DMS 273 treated with DMSO at 0.1 percent for 48 hours (cell line): ENCODE data around the gene ASB3.

Experiments used
- DNase-seq: peaks from one replicate; lab custom pipeline; 2025; lab: John Stamatoyannopoulos, UW

The ASB3 gene

DNA sequence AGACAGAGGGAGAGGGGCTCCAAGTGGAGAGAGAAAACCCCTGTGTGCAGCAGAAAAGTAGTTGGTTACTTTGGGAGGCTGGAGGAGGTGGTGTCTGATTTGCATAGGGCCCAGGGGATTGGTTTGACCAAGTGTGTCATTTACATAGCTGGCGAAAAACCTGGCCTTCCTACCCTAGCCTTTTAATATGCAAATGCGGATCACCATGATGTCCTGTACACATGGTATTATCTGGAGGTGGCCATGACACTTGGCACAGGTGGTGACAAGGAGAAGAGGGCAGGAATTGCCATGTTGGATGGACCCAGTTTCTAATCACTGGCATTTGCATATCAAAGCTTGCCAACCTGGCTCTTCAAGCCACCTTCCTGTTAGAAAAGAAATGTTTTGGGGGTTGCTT lies 140.0 kb downstream of the ASB3 start:
- no peak for DNase-seq

DNA sequence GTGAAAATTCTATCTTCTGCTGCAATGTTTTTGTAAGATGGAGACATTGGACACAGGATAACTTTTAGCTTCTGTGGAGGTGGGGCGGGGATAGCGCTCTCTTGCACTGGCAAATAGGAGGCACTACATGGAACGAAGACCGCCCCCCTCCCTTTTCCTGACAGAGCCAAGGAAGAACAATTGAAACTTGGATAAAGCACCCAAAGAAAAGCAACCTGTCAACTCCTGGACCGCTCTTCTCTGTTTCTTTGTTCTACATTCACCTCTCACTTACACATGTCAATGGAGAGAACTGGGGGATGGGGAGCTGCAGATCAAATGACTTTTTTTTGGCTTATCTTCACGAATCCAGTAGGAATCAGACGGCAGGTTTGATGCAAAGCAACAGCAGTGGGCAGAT lies 145.5 kb downstream of the ASB3 start:
- DNase-seq = no peak

DNA sequence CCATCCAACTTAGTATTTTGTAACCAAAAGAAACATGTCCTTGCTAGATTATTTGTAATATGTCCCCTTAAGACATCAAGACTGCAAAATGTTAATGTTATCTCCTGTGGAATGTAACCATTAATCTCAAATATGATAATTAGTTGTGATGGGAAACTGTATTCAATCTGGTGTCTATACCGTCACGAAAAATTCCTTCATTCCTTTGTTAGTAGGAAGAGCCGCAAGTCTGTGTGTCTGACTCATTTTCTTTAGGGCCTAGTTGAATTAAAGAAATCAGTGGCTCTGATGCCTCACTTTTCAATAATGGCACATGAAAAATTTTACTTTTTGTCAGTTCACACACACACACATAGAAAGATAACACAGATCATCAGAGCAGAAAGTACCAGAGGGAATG lies 146.3 kb downstream of the ASB3 start:
- no peak for DNase-seq

DNA sequence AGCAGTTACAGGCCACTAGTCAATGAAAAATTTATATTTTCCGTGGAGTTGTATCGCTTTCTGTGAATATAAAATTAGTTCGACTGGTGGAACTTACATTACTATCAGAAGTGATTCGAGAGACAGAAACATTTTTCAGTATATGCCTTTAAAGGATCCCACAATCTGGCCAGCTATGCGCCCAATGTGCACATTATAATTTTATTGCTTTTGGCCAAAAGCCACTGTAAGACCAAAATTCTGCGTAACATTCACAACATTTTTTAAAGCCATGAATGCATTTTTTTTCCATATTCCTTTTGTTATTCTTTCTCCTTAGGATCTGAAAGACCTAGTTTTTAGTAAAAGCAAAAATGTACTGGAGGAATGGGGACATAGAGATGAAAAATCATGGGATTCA lies 150.2 kb downstream of the ASB3 start:
- DNase-seq = no peak

GRCh38 chr2:53636109-53636508 lies 150.6 kb downstream of the ASB3 start:
- no peak for DNase-seq

- no peak for DNase-seq
Observed at GRCh38 chr2:53635694-53636093, 151.1 kb downstream of the ASB3 start.

DNA sequence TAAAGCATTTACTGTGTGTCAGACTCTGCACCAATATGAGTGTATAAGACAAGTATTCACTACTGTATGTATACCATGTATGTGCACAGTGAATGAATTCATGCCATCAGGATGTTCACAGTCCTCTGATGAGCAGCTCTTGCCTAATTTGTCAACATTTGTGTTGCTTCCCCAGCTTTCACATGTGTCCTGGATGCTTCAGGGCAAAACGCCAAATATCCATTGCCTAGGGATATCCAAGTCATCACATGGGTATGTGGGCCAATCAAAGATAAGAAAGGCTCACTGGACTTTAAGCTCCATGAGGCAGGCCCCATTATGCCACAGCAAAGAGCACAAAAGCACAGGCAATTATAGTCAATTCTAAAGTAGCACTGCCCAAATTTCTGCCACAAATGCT lies 153.3 kb downstream of the ASB3 start:
- no peak for DNase-seq

DNA sequence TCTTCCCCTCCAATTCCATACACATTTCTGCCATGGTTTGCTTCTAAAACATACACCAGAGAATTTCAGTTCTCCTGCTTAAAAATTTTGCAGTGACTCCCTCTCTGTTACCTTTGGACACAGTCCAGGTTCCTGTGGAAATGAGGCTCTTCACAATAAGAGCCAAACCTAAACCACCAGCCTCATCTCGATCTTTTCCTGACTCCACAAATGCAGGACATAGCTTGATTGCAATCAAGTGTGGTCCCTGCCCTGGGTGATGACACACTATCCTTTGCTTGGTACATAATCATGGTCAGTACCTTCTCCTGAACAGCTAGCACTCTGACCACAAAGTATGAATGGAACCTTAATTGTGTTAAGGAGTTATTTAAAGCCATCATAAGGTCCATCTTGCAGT lies 154.0 kb downstream of the ASB3 start:
- DNase-seq = no peak

- DNase-seq = no peak
Observed at GRCh38 chr2:53632126-53632460, 154.7 kb downstream of the ASB3 start.

DNA sequence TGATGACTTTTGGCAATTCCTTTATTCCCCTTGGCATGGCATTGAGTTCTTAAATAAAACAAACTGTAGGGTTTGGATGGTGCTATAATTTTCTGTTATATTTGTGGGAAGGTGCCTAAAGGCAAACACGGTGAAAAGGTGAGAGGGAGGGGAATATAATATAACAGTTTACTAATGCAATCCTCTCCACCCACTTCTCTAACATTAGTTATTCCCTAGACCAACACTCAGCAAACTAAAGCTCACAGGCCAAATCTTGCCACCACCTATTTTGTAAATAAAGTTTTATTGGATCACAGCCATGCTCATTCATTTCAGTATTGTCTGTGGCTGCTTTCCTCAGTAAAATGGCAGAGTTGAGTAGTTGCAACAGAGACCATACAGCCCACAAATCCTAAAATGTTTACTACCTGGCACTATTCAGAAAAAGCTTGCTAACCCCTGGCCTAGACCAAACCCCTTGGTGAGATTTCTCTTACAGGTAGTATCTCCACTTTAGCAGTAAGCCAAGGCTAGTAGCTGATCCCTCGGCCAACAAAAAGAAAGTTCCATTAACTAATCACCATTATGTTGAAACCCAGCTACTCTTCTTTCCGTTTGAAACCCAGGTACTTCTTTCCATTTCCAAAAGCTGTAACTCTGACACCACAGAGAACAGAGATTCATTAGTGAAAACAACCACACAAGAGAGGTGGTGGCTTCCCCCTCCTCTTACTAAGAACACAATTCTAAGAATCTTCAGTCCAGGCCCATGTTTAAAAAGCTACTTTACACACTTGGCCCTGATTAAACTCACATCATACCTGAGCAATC lies 155.2 kb downstream of the ASB3 start:
- DNase-seq = no peak

GRCh38 chr2:53630026-53630606 lies 156.6 kb downstream of the ASB3 start:
- no peak for DNase-seq

DNA sequence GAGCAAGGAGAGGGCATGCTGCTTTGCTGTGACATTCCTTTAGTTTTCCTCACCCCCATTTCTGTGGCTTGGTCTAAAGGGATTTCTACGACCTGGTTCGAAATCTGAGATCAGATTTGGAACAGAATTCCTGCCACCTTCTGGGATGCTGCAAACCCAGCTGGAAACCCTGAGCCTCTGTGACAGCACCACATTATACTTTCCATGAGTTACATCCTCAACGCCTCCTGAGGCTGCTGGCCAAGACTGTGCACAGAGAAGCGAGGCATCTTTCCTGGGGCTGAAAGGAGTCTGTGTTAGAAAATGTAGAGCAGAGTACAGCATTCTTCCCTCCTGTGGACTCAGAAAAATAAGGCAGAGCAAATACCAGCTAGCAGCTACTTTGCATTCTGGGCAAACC lies 157.3 kb downstream of the ASB3 start:
- no peak for DNase-seq

- no peak for DNase-seq
Observed at GRCh38 chr2:53629001-53629400, 157.8 kb downstream of the ASB3 start.

- no peak for DNase-seq
Observed at GRCh38 chr2:53622141-53622540, 164.6 kb downstream of the ASB3 start.

DNA sequence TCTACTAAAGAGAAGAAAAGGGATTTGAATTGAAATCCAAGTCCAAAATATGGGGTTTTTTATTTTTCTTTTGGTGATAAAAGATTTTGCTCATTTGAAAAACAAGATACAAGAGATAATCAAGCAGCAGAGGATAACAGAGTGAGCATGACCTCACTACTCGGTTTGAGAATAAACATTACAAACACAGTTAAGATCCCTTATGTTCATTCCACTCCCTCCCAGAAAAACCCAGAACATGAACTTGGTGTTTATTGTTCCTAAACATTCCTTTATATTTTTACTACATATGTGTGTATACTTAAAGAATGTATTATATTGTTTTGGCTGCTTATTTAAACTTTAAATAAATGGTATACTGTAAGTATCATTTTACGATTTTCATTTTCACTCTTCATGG lies 165.8 kb downstream of the ASB3 start:
- no peak for DNase-seq
